Hepatocyte (in vitro differentiated cells): Measurements from ENCODE around the gene DBNDD2. TPM values are rescaled to one million over a fixed set of nuclear protein-coding genes. Genes with fewer than 3 reads are reported as not detected.

ENCODE experiments used
- DNase-seq: peaks from one replicate; pipeline ENCODE4 v3.0.0-alpha.2; 2016; ENCODE audit warnings: low spot score
- H2AFZ ChIP-seq: fragments of 200-600 bp; sonication (generic); 2 replicates; pipeline ENCODE4 v1.6.0; 2016; ENCODE audit warnings: antibody characterized with exemption, mild to moderate bottlenecking
- H3K27ac ChIP-seq: fragments of 200-600 bp; sonication (generic); 2 replicates; pipeline ENCODE4 v1.5.1; 2016; ENCODE audit warnings: mild to moderate bottlenecking
- H3K27me3 ChIP-seq: fragments of 200-600 bp; sonication (generic); 2 replicates; pipeline ENCODE4 v1.6.1; 2016
- H3K36me3 ChIP-seq: fragments of 200-600 bp; sonication (generic); replicated peaks from 2 replicates; pipeline ENCODE4 v1.5.1; 2016; ENCODE audit warnings: low read depth; ENCODE audit not compliant: insufficient read depth
- H3K4me1 ChIP-seq: fragments of 200-600 bp; sonication (generic); 2 replicates; pipeline ENCODE4 v1.5.1; 2016; ENCODE audit warnings: mild to moderate bottlenecking, moderate library complexity; ENCODE audit not compliant: insufficient read depth
- H3K4me2 ChIP-seq: fragments of 200-600 bp; sonication (generic); 2 replicates; pipeline ENCODE4 v1.6.0; 2016
- H3K4me3 ChIP-seq: fragments of 200-600 bp; sonication (generic); 2 replicates; pipeline ENCODE4 v1.5.1; 2016; ENCODE audit warnings: mild to moderate bottlenecking
- H3K79me2 ChIP-seq: fragments of 200-600 bp; sonication (generic); 2 replicates; pipeline ENCODE4 v1.6.0; 2017; ENCODE audit warnings: mild to moderate bottlenecking
- H3K9me2 ChIP-seq: fragments of 200-600 bp; sonication (generic); replicated peaks from 2 replicates; pipeline ENCODE4 v1.6.0; 2017; ENCODE audit warnings: mild to moderate bottlenecking; ENCODE audit not compliant: insufficient read depth
- H3K9me3 ChIP-seq: fragments of 200-600 bp; sonication (generic); 2 replicates; pipeline ENCODE4 v1.5.1; 2016; ENCODE audit warnings: low read depth, mild to moderate bottlenecking
- H4K20me1 ChIP-seq: fragments of 200-600 bp; sonication (generic); 2 replicates; pipeline ENCODE4 v1.6.0; 2016; ENCODE audit warnings: mild to moderate bottlenecking; ENCODE audit not compliant: insufficient read depth, poor library complexity, severe bottlenecking
- EZH2 ChIP-seq: fragments of 200-600 bp; sonication (generic); IDR thresholded peaks from 2 replicates; pipeline ENCODE4 v1.6.1; 2016; ENCODE audit warnings: antibody characterized with exemption, mild to moderate bottlenecking, borderline replicate concordance
- EZH2phosphoT487 ChIP-seq: fragments of 200-600 bp; sonication (generic); IDR thresholded peaks from one replicate; pipeline ENCODE4 v1.6.1; 2018; ENCODE audit warnings: antibody characterized with exemption, mild to moderate bottlenecking, low read depth, moderate library complexity; ENCODE audit not compliant: unreplicated experiment, severe bottlenecking
- WGBS: methylation state at CpG from one replicate; pipeline ENCODE4 v1.1.6; 2016; ENCODE audit warnings: low lambda C conversion rate; ENCODE audit errors: missing lambda C conversion rate; 5-methylcytosine and 5-hydroxymethylcytosine counted together
- polyA plus RNA-seq: library from polyadenylated mRNA; unstranded; fragments of >200 nt; fragmentation: Nextera tagmentation; extraction: Ambion mirVana; gene quantifications from 2 replicates; pipeline ENCODE4 v1.2.1, GENCODE V29; 2016
- total RNA-seq: library from RNA; depleted of rRNA; stranded (reverse); fragments of >200 nt; gene quantifications from 2 replicates; pipeline ENCODE4 v1.2.3, GENCODE V29; 2014
- TF ChIP-seq, protein P1 (sequence below): fragments of 200-600 bp; sonication (generic); IDR thresholded peaks from 2 replicates; pipeline ENCODE4 v1.5.1; 2016; ENCODE audit warnings: antibody characterized with exemption, mild to moderate bottlenecking; ENCODE audit not compliant: poor library complexity

DBNDD2 gene
- total and polyA plus RNA-seq, 2 experiments from 2014 or later, result 11.1 to 12.8 TPM

DNA sequence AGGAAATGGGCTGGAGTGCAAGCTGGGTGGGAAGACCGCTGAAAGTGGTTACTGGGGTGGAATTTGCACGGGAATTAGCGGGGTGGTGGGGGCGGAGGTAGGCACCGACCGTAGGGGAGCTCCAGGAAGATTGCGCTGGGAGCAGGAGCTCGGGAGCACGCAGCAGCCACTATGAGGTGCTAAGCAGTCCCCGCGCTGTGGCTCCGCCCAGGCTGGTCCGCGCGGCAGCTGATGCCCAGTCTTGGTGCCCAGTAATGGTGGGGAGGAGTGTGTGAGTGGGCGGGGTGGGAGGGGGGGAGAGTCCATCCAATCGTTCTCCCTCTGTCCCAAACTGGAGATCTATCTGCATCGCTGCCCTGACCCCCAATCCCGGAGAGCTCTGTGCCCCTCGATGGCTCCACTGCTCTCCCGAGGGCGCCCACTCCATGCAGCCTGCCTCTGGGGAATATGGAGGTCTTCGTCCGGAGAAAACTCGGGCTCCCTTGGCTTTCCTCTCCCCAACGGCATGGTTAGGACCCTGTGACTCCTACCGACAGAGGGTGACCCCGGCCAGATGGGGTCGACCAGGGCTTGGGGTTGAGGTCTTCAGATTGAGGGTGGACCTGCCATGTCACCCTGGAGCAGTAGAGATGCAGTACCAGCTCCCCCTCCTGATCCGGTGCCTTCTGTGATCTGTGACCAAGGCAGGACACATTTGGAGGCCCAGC is 35.3 kb upstream of the DBNDD2 start:
- DNase-seq, result no peak
- 63% methylated on average over 15 of the region's 30 CpGs for WGBS
- no peaks in the 10 kb centered on the region for H3K36me3 ChIP-seq
- no peaks in the 10 kb centered on the region for H3K9me2 ChIP-seq
- no peaks in the 10 kb centered on the region for H3K9me3 ChIP-seq
- H4K20me1 ChIP-seq, result no peaks in the 10 kb centered on the region
- H3K27me3 ChIP-seq, result no peaks in the 10 kb centered on the region
- no peaks in the 10 kb centered on the region for H3K79me2 ChIP-seq
- TF ChIP-seq, protein P1, sequence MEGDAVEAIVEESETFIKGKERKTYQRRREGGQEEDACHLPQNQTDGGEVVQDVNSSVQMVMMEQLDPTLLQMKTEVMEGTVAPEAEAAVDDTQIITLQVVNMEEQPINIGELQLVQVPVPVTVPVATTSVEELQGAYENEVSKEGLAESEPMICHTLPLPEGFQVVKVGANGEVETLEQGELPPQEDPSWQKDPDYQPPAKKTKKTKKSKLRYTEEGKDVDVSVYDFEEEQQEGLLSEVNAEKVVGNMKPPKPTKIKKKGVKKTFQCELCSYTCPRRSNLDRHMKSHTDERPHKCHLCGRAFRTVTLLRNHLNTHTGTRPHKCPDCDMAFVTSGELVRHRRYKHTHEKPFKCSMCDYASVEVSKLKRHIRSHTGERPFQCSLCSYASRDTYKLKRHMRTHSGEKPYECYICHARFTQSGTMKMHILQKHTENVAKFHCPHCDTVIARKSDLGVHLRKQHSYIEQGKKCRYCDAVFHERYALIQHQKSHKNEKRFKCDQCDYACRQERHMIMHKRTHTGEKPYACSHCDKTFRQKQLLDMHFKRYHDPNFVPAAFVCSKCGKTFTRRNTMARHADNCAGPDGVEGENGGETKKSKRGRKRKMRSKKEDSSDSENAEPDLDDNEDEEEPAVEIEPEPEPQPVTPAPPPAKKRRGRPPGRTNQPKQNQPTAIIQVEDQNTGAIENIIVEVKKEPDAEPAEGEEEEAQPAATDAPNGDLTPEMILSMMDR, result no peak
- TF ChIP-seq EZH2phosphoT487 (no peak), EZH2 (no peak)
- peaks cover 8% of the 10 kb centered on the region for H3K4me1 ChIP-seq
- H2AFZ ChIP-seq, result no peak overlapping the region
- H3K27ac ChIP-seq, result peak overlapping the region; percentile 61
- no peak overlapping the region for H3K4me3 ChIP-seq
- H3K4me2 ChIP-seq, result peak overlapping the region; percentile 92

DNA sequence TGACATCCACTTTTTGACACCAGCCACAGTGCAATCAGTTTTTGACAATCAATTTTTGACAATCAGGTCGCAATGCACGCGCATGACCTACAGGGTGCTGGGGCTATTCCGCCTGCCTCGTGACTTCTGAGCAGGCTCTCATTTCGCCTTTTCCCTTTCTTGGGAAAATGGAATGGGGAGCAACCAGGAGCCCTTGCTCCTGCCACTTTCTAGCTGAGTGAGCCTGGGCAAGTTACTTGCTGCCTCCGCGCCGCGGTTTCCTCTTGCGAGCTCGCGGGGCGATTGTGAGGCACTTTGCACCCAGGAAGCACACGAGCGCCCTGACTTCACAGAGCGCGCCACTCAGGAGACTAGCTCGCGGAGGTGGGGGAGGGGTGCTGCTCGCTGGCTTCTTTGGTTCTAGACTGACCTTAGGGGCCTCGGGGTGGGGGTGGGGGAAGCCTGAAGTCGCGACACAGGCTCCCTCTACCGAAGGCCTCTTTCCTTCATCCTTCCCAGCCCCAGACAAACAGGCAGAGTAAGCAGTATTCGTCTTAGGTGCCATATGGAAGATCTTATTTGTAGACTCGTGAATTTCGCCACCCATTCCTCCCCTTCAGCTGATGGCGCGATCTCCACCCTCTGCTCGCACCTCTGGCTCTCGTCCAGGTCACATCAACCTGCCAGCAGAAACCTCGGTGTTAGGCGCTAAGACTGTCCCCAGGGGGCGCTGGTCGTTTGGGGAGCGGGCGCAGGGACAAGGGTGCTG is 34.6 kb upstream of the DBNDD2 start:
- no peaks in the 10 kb centered on the region for H3K9me3 ChIP-seq
- no peaks in the 10 kb centered on the region for H3K27me3 ChIP-seq
- H2AFZ ChIP-seq, result peak overlapping the region; percentile 20
- TF ChIP-seq EZH2phosphoT487, result no peak
- TF ChIP-seq, protein P1, result peak; percentile 86
- WGBS, result 13% methylated on average over 35 of the region's 38 CpGs
- H3K79me2 ChIP-seq, result no peaks in the 10 kb centered on the region
- peak overlapping the region; percentile 92 for H3K4me2 ChIP-seq
- H3K4me1 ChIP-seq, result peaks cover 8% of the 10 kb centered on the region
- H3K4me3 ChIP-seq, result peak overlapping the region; percentile 7
- peak overlapping the region; percentile 61 for H3K27ac ChIP-seq
- no peaks in the 10 kb centered on the region for H3K9me2 ChIP-seq
- no peaks in the 10 kb centered on the region for H4K20me1 ChIP-seq
- no peaks in the 10 kb centered on the region for H3K36me3 ChIP-seq
- peak; percentile 91 for DNase-seq

DNA sequence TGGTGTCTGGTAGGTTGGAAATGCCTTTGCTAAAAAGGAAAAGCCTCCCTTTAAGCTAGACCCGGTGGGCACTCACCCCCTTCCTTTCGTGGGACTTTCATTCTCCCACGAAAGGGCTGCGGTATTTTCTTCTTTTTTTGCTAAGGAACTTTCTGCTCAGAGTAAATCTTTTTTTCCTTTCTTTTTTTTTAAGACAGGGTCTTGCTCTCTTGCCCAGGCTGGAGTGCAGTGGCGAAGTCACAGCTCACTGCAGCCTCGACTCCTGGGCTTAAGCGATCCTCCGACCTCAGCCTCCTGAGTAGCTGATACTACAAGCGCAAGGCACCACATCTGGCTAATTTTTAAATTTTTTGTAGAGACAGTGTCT is 34.0 kb upstream of the DBNDD2 start:
- no peak overlapping the region for H2AFZ ChIP-seq
- peak overlapping the region; percentile 92 for H3K4me2 ChIP-seq
- TF ChIP-seq EZH2phosphoT487 (no peak), EZH2 (no peak)
- TF ChIP-seq, protein P1, result no peak
- H3K79me2 ChIP-seq, result no peaks in the 10 kb centered on the region
- 66% methylated on average over 9 of the region's 9 CpGs for WGBS
- DNase-seq, result no peak
- no peaks in the 10 kb centered on the region for H3K9me2 ChIP-seq
- no peaks in the 10 kb centered on the region for H3K27me3 ChIP-seq
- H3K36me3 ChIP-seq, result no peaks in the 10 kb centered on the region
- no peaks in the 10 kb centered on the region for H3K9me3 ChIP-seq
- H3K4me1 ChIP-seq, result peaks cover 8% of the 10 kb centered on the region
- no peak overlapping the region for H3K4me3 ChIP-seq
- no peaks in the 10 kb centered on the region for H4K20me1 ChIP-seq
- H3K27ac ChIP-seq, result no peak overlapping the region
